ENCODE data around the gene RAD51AP1.

Gene RAD51AP1

DNA sequence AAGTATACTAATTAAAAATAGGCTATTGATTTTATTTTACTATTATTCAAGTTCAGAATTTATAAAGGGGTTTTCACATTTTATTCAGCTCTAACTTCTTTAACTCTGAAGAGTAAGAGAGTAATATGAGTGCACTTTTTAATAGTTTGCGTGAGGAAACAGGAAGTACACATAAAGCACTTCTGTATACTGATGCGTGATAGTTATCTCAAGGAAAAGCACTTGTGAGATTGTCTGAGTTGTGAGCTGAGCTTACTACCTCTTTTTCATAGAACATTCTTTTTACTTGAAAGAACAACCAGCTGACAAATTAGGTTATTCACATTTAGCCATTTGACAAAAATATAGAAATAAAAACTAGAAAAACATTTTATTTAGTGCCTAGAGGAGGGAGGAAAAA lies 1.9 kb downstream of the RAD51AP1 start:
- DNase-seq (ENCODE audit: low spot score) (no peak), FAIRE-seq (no peak)

DNA sequence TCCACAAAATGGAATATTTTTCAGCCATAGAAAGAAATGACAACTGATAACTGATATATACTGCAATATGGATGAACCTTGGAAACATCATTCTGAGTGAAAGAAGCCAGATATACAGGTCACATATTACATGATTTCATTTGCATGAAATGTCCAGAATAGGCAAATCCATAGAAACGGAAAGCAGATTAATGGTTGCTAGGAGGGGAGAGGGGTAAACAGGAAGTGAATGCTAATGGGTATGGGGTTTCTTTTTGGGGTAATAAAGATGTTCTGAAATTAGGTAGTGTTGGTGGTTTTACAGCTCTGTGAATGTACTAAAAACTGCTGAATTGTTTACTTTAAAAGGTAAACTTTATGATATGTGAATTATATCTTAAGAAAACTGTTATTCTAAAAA lies 6.5 kb downstream of the RAD51AP1 start:
- no peak for FAIRE-seq
- no peak for DNase-seq (ENCODE audit: low spot score)

DNA sequence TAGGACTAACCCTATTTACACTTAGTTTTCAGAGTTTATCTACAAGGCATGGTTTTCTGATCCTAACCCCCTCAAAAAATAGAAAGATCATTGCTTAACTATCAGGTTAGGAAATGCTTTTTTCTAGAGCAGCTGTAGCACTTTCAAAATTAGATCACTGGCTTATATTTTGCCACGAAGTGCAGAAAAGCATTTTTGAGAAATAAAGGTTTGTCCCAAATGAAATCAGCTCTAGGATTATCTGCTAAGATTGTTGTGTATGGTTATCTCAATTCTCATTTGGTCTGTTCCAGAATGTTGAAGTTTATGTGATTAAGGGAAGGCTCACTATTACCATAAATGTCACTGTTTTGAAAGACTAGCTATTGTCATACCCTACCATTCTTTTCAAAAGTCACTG lies 13.5 kb downstream of the RAD51AP1 start:
- FAIRE-seq: no peak

DNA sequence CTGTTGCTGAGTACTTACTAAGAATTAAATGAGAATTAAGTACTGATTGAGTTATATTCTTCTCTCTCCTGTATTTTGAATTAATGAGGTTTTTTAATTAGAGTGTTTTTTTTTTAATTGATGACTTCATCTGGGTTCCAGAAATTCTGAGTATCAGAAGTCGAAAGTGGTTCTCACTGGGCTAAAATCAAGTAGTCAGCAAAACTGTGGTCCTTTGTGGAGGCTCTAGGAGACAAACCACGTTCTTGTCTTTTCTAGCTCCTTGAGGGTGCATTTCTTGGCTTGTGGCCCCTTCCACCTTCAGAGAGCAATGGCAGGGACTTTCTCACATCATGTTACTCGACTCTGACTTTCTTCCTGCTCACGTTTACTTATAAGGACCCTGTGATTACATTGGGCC lies 15.3 kb downstream of the RAD51AP1 start:
- no peak for DNase-seq (ENCODE audit: low spot score)
- FAIRE-seq: no peak

More for the DNA sequence above, 13.5 kb downstream of the RAD51AP1 start:
- no peak for DNase-seq (ENCODE audit: low spot score)

DNA sequence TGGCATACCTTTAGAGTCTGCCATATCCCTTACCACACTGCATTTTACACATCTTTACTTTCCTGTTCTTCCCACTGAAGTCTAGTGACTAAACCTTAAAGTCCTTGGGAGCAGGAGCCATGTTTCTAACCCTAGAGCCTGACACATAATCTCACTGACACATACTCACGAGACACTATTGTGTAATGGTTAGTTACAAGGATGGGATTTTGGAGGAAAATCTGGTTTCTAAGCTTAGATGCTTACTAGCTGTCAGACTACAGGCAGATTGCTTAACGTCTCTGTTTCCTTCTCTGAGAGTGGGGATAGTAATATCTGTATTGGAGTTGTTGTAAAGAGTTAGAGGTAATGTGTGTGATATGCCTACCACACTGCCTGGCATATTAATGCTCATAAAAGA lies 17.1 kb downstream of the RAD51AP1 start:
- no peak for DNase-seq (ENCODE audit: low spot score)
- peak; percentile 56 for FAIRE-seq

DNA sequence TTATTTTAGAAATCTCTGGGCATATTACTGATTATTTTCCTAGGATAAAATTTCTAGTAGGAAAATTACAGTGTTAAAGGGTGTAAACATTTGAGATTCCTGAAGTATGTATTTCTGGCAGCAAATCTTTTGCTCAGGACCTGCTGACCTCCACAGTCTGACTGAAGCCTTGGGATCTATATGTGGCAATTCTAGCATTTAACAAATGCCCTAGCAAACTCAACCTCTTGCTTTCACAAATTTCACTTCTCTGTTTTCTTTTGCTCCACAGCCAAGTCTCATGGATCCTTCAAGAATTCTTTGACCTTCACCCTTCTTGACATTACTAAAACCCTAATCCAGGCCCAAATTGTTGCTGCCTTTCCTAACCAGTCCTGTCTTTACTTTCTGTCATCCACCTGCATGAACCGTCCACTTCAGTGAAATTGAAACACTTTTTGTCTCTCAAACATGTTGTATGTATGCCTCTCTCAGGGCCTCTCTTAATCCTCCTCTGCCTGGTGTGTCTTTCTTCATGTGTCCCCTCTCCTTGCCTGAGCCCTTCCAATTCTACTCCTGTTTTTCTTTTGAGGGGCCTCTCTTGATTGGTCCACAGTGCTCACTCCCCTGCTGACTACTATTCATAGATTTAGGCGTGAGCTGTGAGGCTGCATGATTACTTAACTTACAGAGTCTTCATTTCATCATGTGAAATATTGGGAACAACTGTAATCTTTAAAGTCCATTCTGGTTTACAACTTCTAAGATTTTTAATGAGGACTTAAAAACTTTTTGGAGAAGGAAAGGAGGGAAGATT lies 18.2 kb downstream of the RAD51AP1 start:
- DNase-seq (ENCODE audit: low spot score) (no peak), FAIRE-seq (no peak)

DNA sequence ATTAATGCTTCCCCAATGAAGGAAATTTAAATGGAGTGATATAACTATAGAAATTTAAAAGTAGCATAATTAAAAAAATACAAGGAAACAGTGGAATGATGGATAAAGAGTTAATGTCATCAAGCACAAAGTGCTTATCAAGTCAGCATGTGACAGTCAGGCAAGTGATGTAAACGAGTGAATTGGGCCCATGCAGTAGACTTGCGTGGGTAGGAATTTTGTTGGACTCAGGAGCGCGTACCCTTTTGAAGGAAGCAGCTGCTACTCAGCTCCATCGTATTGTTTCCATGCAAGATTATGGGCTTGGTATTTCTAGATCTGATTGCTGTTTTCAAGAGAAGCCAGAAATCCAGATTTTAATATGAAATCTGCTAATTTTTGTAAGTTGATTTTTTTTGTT lies 18.9 kb downstream of the RAD51AP1 start:
- FAIRE-seq: no peak
- no peak for DNase-seq (ENCODE audit: low spot score)

DNA sequence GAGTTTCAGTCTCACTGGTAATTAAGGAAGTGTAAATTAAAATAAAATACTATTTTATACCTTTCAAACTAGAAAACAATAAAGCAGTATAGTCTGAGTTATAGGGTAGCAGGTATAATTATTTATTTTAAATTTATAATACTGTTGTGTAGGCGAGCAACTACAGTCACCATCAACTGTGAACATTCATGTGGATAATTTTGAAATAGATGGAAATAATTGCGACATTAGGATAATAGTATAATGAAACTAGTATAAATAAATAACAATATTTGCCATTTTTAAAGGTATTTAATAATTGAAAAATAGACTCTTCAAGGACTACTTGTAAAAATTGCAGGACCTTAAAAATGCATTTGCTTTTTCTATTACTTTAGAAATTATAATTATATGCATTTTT lies 19.5 kb downstream of the RAD51AP1 start:
- no peak for FAIRE-seq
- DNase-seq (ENCODE audit: low spot score): no peak

DNA sequence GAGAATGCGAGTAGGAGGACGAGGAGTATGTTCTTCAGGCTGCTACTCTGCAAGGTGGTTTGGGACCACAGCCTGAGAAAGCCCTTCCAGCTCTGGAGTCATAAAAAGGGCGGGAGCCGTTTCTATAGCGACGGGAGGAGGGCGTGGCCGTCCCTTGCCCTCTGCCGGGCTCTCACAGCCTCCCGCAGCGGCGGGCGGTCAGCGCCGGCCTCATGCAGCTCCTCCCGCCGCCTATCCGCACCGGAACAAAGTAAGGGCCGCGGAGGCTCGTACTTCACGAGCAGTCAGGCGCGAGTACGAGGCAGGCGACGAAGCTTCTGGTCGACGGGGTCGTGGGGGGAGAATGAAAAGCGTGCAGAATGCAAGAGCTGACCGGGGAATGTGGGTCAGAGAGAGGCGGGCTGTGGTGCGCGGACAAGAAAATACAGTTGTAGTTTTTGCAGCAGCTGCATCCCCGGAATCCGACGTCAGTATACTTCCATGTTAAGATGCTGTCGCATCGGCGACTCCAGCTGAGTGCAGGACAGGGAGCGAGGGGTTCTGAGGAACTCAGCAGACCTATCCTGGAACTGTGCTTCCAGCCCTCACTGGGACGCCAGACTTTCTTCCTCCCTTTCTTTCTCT lies 23.5 kb downstream of the RAD51AP1 start, which contains the start of gene DYRK4:
TSS of gene DYRK4 (plus strand) at position 175 of the 624 bp plus-strand sequence. CDS start at position 213, 38 bp downstream.
- FAIRE-seq: no peak
- no peak for DNase-seq (ENCODE audit: low spot score)

DNA sequence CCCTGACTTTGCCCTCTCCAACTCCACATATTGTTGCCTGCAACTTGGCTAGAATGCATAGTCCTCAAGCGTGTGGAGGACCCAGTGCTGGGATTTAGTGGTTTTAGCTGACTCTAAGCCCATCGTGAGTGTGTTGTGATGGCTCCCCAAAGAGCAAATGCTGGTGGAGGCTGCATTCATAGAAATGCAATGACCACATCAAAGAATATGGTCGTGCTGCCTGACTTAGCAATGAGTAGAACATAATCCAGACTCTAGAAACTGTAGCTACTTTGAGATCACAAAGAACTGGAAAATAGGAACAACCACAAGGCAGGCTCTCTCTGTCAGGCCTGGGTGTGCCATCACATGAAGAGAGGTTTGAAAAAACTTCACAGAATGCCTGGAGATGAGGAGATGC lies 24.6 kb downstream of the RAD51AP1 start:
- DNase-seq (ENCODE audit: low spot score) (no peak), FAIRE-seq (no peak)

DNA sequence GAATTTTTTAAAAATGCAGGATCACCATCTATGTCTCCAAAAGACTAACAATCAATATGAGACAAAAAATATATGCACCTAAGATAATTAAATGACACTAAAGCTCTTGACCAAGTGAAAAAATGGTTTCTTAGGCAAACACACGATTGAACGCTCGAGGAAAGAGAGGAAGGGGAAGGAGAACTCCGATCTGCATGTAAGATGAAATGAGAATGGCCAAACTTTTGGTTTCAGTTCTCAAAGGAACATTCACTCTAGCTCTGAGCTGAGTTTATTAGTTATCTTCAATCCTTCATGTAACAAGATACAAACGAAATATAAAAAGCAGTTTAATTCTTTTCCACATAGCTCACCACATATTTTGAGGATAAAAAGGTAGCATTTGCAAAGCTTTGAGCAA lies 26.1 kb downstream of the RAD51AP1 start:
- FAIRE-seq (no peak), DNase-seq (ENCODE audit: low spot score) (no peak)

DNA sequence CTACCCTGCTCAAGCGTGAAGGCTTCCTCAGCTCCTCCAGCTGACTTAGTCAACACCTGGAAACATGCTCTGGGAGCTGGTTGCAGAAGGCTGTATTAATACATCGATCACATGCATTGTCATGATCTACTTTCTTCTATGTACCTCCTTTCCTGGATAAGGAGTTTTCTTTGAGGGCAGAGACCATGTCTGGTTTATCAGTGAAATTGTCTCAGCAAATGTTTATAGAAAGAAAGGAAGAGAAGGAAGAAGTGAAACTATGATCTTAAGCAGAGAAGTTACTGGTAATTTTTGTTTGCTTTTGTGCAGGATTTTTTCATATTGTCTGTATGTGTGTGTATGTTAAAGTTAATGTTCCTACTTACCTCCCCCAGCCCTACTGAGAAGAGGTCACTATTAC lies 27.8 kb downstream of the RAD51AP1 start:
- FAIRE-seq (no peak), DNase-seq (ENCODE audit: low spot score) (no peak)

DNA sequence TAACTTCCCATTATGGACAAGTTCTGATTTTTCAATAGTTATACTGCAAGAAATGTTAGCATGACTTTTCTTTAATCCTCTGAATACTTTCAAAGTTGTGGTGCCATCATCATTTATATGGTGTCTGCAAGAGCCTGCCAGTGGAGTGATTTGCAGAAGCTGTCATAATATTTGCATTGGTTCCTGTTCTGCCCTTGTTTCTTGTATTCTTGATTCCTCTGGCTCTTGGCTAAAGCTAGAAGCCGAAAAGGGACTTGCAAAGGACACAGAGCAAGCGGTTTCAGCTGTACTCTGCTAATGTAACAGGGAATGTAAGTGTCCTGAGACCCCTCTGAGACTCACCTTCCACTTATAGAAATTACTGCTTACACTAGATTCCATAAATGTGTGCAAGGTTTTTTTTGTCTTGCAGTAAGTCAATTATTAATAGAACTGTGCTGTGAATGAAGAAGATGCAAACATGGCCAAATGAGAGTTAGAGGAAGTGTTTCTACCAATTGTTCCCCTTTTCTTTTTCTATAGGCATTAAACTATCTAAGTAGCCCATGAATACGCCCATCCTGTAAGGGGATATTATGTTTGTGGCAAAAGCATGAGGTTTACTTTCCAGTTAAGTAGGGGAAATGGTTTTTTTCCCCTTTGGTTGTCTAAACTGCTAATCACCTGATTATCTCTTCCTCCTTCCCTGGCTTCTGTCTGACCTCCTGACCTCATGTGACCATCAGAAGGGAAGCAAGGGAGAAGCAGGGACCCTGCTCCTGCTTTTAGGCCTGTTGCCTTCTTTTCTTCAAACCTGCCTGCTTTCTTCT lies 28.6 kb downstream of the RAD51AP1 start:
- DNase-seq (ENCODE audit: low spot score) (no peak), FAIRE-seq (no peak)

DNA sequence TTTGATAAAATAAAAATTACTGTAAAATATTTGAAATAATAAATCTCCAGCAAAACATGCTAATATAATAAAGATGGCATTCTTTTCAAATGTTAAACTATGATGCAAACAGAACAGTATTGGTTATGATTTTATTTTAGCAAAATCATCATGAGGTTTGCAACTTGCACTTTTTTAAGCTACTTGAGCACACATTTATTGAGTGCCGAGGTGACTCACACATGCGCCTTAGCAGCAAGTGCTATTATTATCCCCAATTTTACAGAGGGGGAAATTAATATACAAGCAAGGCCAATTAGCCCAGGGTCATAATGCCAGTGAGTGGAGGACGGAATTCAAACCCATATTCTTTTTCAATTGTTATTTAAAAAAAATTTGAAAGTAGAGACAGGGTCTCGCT lies 30.6 kb downstream of the RAD51AP1 start:
- FAIRE-seq (no peak), DNase-seq (ENCODE audit: low spot score) (no peak)

DNA sequence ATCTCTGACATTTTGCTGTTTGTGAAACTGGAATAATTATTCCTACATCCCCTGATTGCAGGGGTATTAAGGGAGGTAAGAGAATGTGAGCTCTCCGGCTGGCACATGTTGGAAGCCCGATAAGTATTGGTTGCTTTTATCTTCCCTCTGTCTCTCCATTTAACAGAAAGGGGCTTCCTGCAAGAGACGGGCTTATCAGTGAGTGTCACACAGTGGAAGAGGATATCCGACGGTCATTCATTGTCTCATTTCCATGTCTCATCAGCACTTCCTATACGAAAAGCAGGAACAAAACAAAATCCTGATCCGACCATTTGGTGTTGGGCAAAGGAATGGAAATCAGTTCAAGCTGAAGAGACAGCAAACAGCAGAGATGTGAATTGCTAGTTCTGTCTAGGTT lies 34.0 kb downstream of the RAD51AP1 start:
- FAIRE-seq (peak; percentile 46), DNase-seq (ENCODE audit: low spot score) (no peak)

DNA sequence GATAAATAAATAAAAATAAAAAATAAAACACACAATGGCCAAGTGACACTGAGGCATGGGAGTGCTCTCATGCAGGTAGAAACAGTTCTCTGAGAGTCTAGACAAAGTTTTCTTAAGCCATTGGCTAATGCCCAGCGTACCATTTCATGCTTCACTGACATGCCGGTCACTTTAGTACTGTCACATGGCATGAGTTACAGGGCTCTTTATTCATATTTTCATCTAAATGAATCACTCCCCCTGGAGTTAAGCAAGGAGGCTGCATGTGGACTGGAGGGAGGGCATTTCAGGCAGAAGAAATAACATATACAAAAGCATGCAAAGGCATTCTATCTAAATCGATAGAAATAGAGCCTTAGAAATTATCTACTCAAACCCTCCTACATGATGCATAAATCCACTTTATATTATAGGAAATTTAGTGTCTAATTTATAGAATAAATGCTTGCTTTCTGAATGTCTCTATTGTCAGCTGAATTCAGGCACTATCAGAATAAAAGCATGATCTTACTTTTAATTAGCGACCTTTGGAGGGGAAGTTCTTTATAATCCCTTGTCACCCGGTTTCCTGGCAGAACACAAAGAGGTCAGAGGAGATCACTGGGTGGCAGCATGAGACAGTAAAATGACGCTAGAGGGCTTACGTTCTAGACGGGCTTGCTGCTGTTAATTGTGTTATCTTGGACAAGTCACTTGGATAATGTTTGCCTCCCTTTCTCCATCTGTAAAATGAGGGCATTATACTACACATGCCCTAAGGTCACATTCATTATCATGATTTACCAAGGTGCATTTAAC lies 40.8 kb downstream of the RAD51AP1 start:
- DNase-seq (ENCODE audit: low spot score) (no peak), FAIRE-seq (peak; percentile 65)

DNA sequence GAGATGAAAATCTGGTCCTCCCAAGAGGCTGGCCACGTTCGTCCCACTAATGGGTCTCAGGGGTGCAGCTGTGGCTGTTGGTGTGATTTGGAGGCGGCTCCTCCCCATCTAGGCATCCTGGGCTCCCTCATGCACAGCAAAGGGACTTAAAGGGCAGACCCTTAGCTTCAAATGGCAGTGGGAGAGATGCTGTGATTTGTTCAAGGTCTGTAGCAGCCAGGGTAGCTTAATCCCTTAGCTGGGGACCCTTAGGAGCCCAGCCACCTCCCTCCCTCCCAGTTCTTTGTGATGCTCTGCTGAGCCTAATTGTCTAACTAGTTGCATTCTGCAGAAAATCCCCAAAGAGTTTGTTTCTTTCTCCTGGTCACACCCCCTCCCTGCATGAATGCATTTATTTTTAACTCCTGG lies 41.6 kb downstream of the RAD51AP1 start:
- DNase-seq (ENCODE audit: low spot score) (no peak), FAIRE-seq (peak; percentile 32)

DNA sequence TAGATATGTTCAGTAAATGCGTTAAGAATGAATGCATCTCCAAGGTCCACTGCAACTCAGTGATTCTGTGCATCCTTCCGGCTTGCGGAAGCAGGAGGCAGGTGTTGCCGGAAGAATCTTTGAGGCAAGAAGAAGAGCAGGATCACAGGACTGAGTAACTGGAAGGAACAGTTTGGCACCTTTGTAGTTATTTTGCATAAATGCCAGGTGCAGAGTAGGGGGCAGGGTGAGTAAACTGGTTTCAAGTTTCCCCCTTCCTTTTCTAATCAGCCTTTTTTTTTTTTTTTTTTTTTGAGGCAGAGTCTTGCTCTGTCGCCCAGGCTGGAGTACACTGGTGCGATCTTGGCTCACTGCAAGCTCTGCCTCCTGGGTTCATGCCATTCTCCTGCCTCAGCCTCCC lies 45.6 kb downstream of the RAD51AP1 start:
- FAIRE-seq: peak; percentile 13
- no peak for DNase-seq (ENCODE audit: low spot score)

DNA sequence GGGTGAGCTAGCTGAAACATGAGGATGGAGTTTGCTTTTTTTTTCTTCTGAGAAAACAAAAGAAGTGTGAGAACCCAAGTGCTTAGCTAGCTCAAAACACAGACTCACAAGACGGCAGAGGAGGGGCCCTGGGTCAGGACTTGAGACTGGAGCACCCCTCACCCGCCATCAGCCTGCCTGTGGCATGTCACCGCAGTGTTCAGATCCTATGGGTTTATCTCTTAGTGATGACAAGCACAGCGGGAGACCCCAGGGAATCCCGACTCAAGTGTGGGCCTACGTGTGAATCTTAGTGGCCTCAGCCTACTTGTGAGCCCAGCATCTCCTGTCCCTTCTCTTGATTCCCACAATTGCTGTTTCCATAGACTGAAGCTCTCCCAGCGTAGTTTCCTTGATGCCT lies 46.2 kb downstream of the RAD51AP1 start:
- FAIRE-seq (no peak), DNase-seq (ENCODE audit: low spot score) (no peak)

DNA sequence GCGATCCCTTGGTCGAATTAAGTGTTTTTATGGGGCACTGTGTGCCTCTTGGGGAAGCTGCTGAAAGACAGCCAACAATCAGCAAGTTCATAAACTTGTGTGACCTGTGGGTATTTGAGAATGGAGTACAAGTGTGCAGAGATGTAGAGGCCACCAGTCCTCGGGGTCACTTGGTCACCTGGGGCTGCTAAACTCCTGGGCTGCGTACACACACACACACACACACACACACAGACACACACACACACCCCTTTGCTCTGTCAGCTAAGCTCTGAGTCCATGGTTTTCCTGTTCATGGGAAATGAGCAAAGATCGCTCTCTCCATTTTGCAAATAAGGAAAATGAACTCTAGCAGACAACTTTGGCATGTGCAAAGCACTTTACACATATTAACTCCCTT lies 47.8 kb downstream of the RAD51AP1 start:
- FAIRE-seq: peak; percentile 84
- no peak for DNase-seq (ENCODE audit: low spot score)

DNA sequence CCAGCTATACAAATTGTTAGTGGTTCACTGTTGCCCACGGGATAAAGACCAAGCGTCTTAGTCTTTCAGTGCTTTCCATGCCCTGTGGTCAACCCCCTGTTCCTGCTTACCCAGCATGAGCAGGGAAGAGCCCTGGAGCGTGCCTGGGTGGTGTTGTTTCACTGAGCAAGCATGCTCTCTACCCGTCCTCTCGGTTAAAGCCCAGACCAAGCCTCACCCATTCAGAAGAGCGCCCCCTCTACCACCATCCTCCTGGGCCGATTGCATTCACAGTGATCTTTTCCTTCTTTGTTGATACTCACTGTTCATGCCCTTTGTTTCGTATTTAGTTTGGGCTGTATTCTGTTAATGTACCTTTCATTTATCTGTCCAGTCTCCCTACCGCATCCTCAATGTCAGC lies 48.4 kb downstream of the RAD51AP1 start:
- no peak for DNase-seq (ENCODE audit: low spot score)
- no peak for FAIRE-seq
